Cardiac ventricle fibroblast (primary cell): ENCODE data around the gene CLASRP. TPM values are rescaled to one million over a fixed set of nuclear protein-coding genes. Genes with fewer than 3 reads are reported as not detected.

Experiments used
- total RNA-seq: library from RNA; depleted of rRNA; stranded (reverse); fragments of >200 nt; gene quantifications from 2 replicates; pipeline ENCODE4 v1.2.3, GENCODE V29; 2015

The CLASRP gene
- total RNA-seq = 27.3 and 51.9 TPM in 2 replicates

GRCh38 chr19:45038931-45039893, at the start of gene CLASRP:
Gene CLASRP, plus strand, starts transcription at chr19:45039045. Its CDS starts 1,168 bp downstream, at chr19:45040213.

GRCh38 chr19:45001087-45001739, 37.6 kb upstream of the CLASRP start, which contains the start of gene RELB:
Gene RELB, plus strand, starts transcription at chr19:45001464. Its CDS starts 116 bp downstream, at chr19:45001580.

GRCh38 chr19:45076029-45076850, 37.4 kb downstream of the CLASRP start, which contains the start of gene ZNF296:
Gene ZNF296, minus strand, starts transcription at chr19:45076478. Its CDS starts 105 bp downstream, at chr19:45076373.

GRCh38 chr19:45079063-45079910, 40.4 kb downstream of the CLASRP start, which contains the start of gene GEMIN7:
Gene GEMIN7, plus strand, starts transcription at chr19:45079260. Its CDS starts 10,855 bp downstream, at chr19:45090115.

GRCh38 chr19:45092747-45093678, 54.2 kb downstream of the CLASRP start, which contains the start of gene PPP1R37:
Gene PPP1R37, plus strand, starts transcription at chr19:45093179. Its CDS starts 147 bp downstream, at chr19:45093326.

Other genes starting within 250 kb of the CLASRP start
- gene BCAM, start 229.9 kb upstream of the CLASRP start, total RNA-seq = 14.3 and 15.0 TPM in 2 replicates
- 63.9 and 70.1 TPM in 2 replicates for gene NECTIN2, start 192.7 kb upstream of the CLASRP start, total RNA-seq
- 43.9 and 47.5 TPM in 2 replicates for gene TOMM40, start 147.8 kb upstream of the CLASRP start, total RNA-seq
- 11,373 and 11,693 TPM in 2 replicates for gene APOE, start 133.2 kb upstream of the CLASRP start, total RNA-seq
- gene APOC1, start 124.4 kb upstream of the CLASRP start, total RNA-seq = 182 and 266 TPM in 2 replicates
- gene APOC4, start 96.8 kb upstream of the CLASRP start, total RNA-seq = not detected in 2 replicates
- not detected in 2 replicates for gene APOC2, start 93.0 kb upstream of the CLASRP start, total RNA-seq
- 69.0 and 85.2 TPM in 2 replicates for gene CLPTM1, start 83.7 kb upstream of the CLASRP start, total RNA-seq
- 6.8 and 12.4 TPM in 2 replicates for gene RELB, start 37.6 kb upstream of the CLASRP start, total RNA-seq
- not detected in 2 replicates for gene ZNF296, start 37.4 kb downstream of the CLASRP start, total RNA-seq
- gene GEMIN7, start 40.2 kb downstream of the CLASRP start, total RNA-seq = 8.2 and 18.2 TPM in 2 replicates
- gene PPP1R37, start 54.1 kb downstream of the CLASRP start, total RNA-seq = 21.3 and 26.5 TPM in 2 replicates
- gene NKPD1, start 121.9 kb downstream of the CLASRP start, total RNA-seq = not detected in 2 replicates
- gene TRAPPC6A, start 139.2 kb downstream of the CLASRP start, total RNA-seq = 19.2 and 35.8 TPM in 2 replicates
- gene BLOC1S3, start 139.7 kb downstream of the CLASRP start, total RNA-seq = 18.3 and 19.5 TPM in 2 replicates
- not detected in 2 replicates for gene EXOC3L2, start 206.4 kb downstream of the CLASRP start, total RNA-seq
- 19.5 and 26.4 TPM in 2 replicates for gene MARK4, start 212.2 kb downstream of the CLASRP start, total RNA-seq